Astrocyte (in vitro differentiated cells and primary cell): Measurements from ENCODE around the gene ANK3. TPM values are rescaled to one million over a fixed set of nuclear protein-coding genes. Genes with fewer than 3 reads are reported as not detected.

Source experiments
- DNase-seq: peaks from one replicate; pipeline ENCODE4 v3.0.0-alpha.2; 2010; ENCODE audit warnings: low read depth
- FAIRE-seq: peaks from 2 replicates; lab custom pipeline; 2011; peaks lifted over from hg19 to GRCh38; lab: Jason Lieb, UNC
- H2AFZ ChIP-seq: 2 replicates; pipeline ENCODE4 v1.6.0; 2012; ENCODE audit warnings: low read depth, low read length, inconsistent platforms
- H3K27ac ChIP-seq: 2 replicates; pipeline ENCODE4 v1.5.1; 2011; ENCODE audit warnings: low read depth, low read length, inconsistent platforms
- H3K27me3 ChIP-seq: 2 replicates; pipeline ENCODE4 v1.6.0; 2011; ENCODE audit warnings: low read length, inconsistent platforms; ENCODE audit not compliant: insufficient read depth
- H3K36me3 ChIP-seq: 2 replicates; pipeline ENCODE4 v1.5.1; 2011; ENCODE audit warnings: low read length, inconsistent platforms; ENCODE audit not compliant: insufficient read depth
- H3K4me1 ChIP-seq: 2 replicates; pipeline ENCODE4 v1.5.1; 2011; ENCODE audit warnings: low read length, inconsistent platforms; ENCODE audit not compliant: insufficient read depth
- H3K4me2 ChIP-seq: 2 replicates; pipeline ENCODE4 v1.6.0; 2012; ENCODE audit warnings: low read length, inconsistent platforms
- H3K4me3 ChIP-seq: 2 replicates; pipeline ENCODE4 v1.5.1; 2011; ENCODE audit warnings: low read depth, mild to moderate bottlenecking, low read length, inconsistent platforms; ENCODE audit not compliant: insufficient read depth
- H3K79me2 ChIP-seq: 2 replicates; pipeline ENCODE4 v1.6.0; 2012; ENCODE audit warnings: mild to moderate bottlenecking, low read length, inconsistent platforms; ENCODE audit not compliant: insufficient read depth
- H3K9ac ChIP-seq: 2 replicates; pipeline ENCODE4 v1.6.0; 2012; ENCODE audit warnings: mild to moderate bottlenecking, low read length, inconsistent platforms
- H3K9me3 ChIP-seq: 2 replicates; pipeline ENCODE4 v1.5.1; 2012; ENCODE audit warnings: low read depth, mild to moderate bottlenecking, low read length, inconsistent platforms; ENCODE audit not compliant: insufficient read depth
- H4K20me1 ChIP-seq: 2 replicates; pipeline ENCODE4 v1.6.0; 2012; ENCODE audit warnings: low read length, inconsistent platforms; ENCODE audit not compliant: insufficient read depth
- H3K27ac Mint-ChIP-seq: one replicate; pipeline ENCODE4 v1.8.0; 2021; ENCODE audit warnings: mild to moderate bottlenecking, mixed read lengths; ENCODE audit not compliant: unreplicated experiment
- H3K27me3 Mint-ChIP-seq: one replicate; pipeline ENCODE4 v1.8.0; 2021; ENCODE audit warnings: low read depth, mixed read lengths; ENCODE audit not compliant: unreplicated experiment
- H3K36me3 Mint-ChIP-seq: one replicate; pipeline ENCODE4 v1.8.0; 2021; ENCODE audit warnings: low read depth, mixed read lengths; ENCODE audit not compliant: unreplicated experiment
- H3K4me1 Mint-ChIP-seq: one replicate; pipeline ENCODE4 v1.8.0; 2021; ENCODE audit warnings: low read depth, mixed read lengths; ENCODE audit not compliant: unreplicated experiment
- H3K4me3 Mint-ChIP-seq: one replicate; pipeline ENCODE4 v1.8.0; 2021; ENCODE audit warnings: mild to moderate bottlenecking, moderate library complexity, mixed read lengths; ENCODE audit not compliant: unreplicated experiment
- H3K9me3 Mint-ChIP-seq: one replicate; pipeline ENCODE4 v1.8.0; 2021; ENCODE audit warnings: mild to moderate bottlenecking, mixed read lengths; ENCODE audit not compliant: unreplicated experiment
- EZH2 ChIP-seq: IDR thresholded peaks from 2 replicates; pipeline ENCODE4 v1.6.1; 2012; ENCODE audit warnings: mild to moderate bottlenecking, low read length, inconsistent platforms; ENCODE audit not compliant: insufficient read depth
- total RNA-seq: library from RNA; stranded (reverse); gene quantifications from 2 replicates; pipeline ENCODE4 v1.2.1, GENCODE V29; 2021
- TF ChIP-seq, protein P1 (sequence below): IDR thresholded peaks from 2 replicates; pipeline ENCODE4 v1.5.1; 2011; ENCODE audit warnings: low read depth, mild to moderate bottlenecking, inconsistent platforms, low read length, moderate library complexity; ENCODE audit not compliant: insufficient read depth

ANK3 gene
- total RNA-seq, 1 donor from 2014 or later, result 21.1 TPM

DNA sequence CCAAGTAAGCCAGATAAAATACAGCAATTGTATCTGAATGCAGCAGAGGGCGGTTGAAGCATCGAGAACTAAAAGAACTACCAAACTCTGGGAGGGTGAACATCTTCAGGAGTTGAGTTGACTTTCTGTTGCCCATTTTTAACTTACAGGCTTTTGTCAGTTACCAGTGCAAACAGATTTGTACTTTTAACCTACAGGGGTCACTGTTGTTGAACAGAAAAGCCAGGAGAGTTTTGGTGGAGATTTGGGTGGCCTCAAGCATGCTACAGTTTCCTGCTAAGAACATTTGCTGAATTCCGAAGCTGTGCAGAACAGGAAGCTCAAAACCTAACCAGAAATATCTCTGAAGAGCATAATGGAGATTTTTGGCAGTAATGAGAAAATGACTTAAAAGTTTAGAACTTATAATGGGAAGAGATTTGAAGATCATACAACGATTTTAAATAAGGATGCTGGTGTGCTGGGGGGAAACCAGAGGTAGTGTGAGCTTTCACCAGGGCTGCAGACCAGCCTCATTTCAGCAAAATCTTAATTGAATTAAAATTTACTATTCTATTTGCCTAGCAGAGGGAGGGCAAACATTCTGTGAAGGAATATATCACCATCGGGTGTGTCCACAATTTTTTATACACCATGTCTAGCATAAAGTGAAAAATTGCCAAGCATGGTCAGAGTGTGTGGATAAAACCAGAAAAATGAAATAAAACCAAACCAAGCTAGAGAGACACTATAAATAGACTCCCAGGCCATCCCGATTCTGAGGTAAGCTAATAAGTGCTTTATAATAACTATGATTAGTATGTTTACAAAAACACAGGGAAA is 274.7 kb downstream of the ANK3 start:
- H3K4me1 Mint-ChIP-seq, result no peaks in the 10 kb centered on the region
- peak; percentile 61 for DNase-seq
- FAIRE-seq, result peak; percentile 69
- no peaks in the 10 kb centered on the region for H3K36me3 Mint-ChIP-seq
- H3K27ac Mint-ChIP-seq, result no peak overlapping the region
- H3K4me1 ChIP-seq, result no peaks in the 10 kb centered on the region
- no peaks in the 10 kb centered on the region for H3K79me2 ChIP-seq
- H3K4me2 ChIP-seq, result no peak overlapping the region
- H3K27me3 Mint-ChIP-seq, result no peaks in the 10 kb centered on the region
- no peaks in the 10 kb centered on the region for H3K36me3 ChIP-seq
- no peak overlapping the region for H3K4me3 ChIP-seq
- no peak overlapping the region for H3K4me3 Mint-ChIP-seq
- no peak overlapping the region for H3K9ac ChIP-seq
- H3K9me3 Mint-ChIP-seq, result peaks cover 1% of the 10 kb centered on the region
- H3K9me3 ChIP-seq, result no peaks in the 10 kb centered on the region
- no peak overlapping the region for H2AFZ ChIP-seq
- TF ChIP-seq, protein P1, sequence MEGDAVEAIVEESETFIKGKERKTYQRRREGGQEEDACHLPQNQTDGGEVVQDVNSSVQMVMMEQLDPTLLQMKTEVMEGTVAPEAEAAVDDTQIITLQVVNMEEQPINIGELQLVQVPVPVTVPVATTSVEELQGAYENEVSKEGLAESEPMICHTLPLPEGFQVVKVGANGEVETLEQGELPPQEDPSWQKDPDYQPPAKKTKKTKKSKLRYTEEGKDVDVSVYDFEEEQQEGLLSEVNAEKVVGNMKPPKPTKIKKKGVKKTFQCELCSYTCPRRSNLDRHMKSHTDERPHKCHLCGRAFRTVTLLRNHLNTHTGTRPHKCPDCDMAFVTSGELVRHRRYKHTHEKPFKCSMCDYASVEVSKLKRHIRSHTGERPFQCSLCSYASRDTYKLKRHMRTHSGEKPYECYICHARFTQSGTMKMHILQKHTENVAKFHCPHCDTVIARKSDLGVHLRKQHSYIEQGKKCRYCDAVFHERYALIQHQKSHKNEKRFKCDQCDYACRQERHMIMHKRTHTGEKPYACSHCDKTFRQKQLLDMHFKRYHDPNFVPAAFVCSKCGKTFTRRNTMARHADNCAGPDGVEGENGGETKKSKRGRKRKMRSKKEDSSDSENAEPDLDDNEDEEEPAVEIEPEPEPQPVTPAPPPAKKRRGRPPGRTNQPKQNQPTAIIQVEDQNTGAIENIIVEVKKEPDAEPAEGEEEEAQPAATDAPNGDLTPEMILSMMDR, result peak; percentile 55
- TF ChIP-seq EZH2, result no peak
- no peaks in the 10 kb centered on the region for H3K27me3 ChIP-seq
- H3K27ac ChIP-seq, result no peak overlapping the region
- no peaks in the 10 kb centered on the region for H4K20me1 ChIP-seq

DNA sequence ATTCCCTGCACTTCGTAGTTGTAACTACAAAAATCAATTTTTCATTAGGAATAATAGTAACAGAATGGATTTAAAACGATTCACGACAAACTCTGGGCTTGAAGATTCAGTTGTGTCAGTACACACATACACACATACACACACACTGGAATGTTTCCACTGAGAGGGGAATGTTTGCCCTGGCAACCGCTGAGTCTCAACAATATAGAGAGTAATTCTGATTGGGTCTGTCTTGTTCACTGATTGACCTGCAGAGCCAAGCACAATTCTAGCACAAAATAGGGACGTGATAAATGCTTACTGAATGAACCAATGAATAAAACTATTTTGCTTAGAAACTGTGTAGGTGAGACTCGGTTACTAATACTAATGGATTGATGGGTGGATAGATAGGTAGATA is 278.9 kb downstream of the ANK3 start:
- H3K27ac ChIP-seq, result no peak overlapping the region
- H3K9me3 ChIP-seq, result no peaks in the 10 kb centered on the region
- no peaks in the 10 kb centered on the region for H3K36me3 ChIP-seq
- H3K27me3 Mint-ChIP-seq, result no peaks in the 10 kb centered on the region
- H3K9me3 Mint-ChIP-seq, result no peaks in the 10 kb centered on the region
- H3K27me3 ChIP-seq, result no peaks in the 10 kb centered on the region
- no peaks in the 10 kb centered on the region for H4K20me1 ChIP-seq
- DNase-seq, result no peak
- H3K4me2 ChIP-seq, result no peak overlapping the region
- no peak for FAIRE-seq
- no peaks in the 10 kb centered on the region for H3K36me3 Mint-ChIP-seq
- no peak overlapping the region for H3K9ac ChIP-seq
- H3K27ac Mint-ChIP-seq, result no peak overlapping the region
- no peak overlapping the region for H2AFZ ChIP-seq
- peaks cover 1% of the 10 kb centered on the region for H3K4me1 Mint-ChIP-seq
- no peaks in the 10 kb centered on the region for H3K79me2 ChIP-seq
- H3K4me1 ChIP-seq, result no peaks in the 10 kb centered on the region
- H3K4me3 Mint-ChIP-seq, result no peak overlapping the region
- H3K4me3 ChIP-seq, result no peak overlapping the region
- TF ChIP-seq, protein P1, result no peak
- no peak for TF ChIP-seq EZH2

DNA sequence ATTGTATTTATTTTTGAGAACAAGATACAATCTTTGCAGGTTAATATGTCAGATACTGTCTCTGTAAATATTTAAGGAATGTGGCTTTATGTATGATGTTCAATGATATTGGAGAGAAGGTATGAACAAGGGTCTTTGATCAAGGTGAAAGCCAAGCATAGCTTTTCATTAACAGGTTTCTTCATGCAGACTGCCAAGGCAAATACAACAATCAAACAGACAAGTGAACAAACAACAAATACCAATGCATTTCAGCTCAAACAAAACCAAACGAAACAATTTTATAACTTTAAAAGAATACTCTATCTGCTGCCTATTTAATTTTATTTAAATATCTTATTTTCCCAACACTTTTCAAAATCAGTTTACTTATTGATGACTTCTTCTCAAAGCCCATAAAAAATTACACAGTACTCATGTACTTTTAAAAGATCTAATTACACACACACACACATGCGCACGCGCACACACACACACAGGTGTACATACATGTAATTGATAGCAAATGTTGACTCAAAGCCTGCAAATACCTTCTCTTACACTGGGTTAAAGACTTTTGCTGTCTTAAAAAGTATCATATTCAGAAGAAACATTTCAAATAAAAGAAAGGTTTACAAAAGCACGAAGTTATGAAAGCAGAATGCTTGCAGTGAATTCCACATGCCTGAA is 282.2 kb downstream of the ANK3 start:
- no peaks in the 10 kb centered on the region for H3K36me3 Mint-ChIP-seq
- Histone ChIP-seq H3K4me2 (no peak overlapping the region), H3K4me1 (no peaks in the 10 kb centered on the region), H3K27ac (no peak overlapping the region), H3K9me3 (no peaks in the 10 kb centered on the region), H3K4me3 (no peak overlapping the region), H3K36me3 (no peaks in the 10 kb centered on the region), H4K20me1 (no peaks in the 10 kb centered on the region), H3K9ac (no peak overlapping the region), H3K79me2 (no peaks in the 10 kb centered on the region), H3K27me3 (no peaks in the 10 kb centered on the region), H2AFZ (no peak overlapping the region)
- peaks cover 9% of the 10 kb centered on the region for H3K4me1 Mint-ChIP-seq
- H3K27ac Mint-ChIP-seq, result no peak overlapping the region
- TF ChIP-seq EZH2, result no peak
- TF ChIP-seq, protein P1, result no peak
- no peak overlapping the region for H3K4me3 Mint-ChIP-seq
- H3K27me3 Mint-ChIP-seq, result no peaks in the 10 kb centered on the region
- DNase-seq, result no peak
- H3K9me3 Mint-ChIP-seq, result no peaks in the 10 kb centered on the region
- no peak for FAIRE-seq
